DOHH2 (cell line): ENCODE measurements around the gene KRT33A.

Experiments used
- EZH2phosphoT487 ChIP-seq: fragments of 200-600 bp; sonication (generic); IDR thresholded peaks from 2 replicates; pipeline ENCODE4 v1.6.1; 2017; ENCODE audit warnings: borderline replicate concordance, mild to moderate bottlenecking, antibody characterized with exemption, low read length, moderate library complexity, mixed read lengths
- TF ChIP-seq, protein P1 (sequence below): fragments of 200-600 bp; sonication (generic); IDR thresholded peaks from one replicate; pipeline ENCODE4 v1.5.1; 2014; ENCODE audit warnings: antibody characterized with exemption, mild to moderate bottlenecking, low read depth, low read length; ENCODE audit not compliant: poor library complexity, severe bottlenecking

DNA sequence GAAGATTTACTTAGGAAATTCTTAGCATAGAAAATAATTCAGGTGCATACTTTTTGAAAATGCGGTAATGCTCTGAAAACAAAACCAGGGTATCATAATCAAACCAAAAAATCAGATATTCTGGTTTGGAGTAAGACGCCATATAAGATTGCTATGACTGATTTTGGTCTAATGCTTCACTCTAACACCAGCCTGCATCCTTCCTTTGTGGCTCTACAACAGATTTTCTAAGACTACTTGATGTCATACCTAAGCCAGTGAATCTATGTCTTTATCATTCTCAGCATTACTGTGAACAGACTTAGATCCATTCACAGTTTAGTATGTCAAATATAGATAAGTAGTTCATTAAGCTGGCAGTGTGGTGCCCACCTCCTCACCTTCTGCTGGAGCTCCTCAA, 18.4 kb upstream of the KRT33A start:
- TF ChIP-seq, protein P1, sequence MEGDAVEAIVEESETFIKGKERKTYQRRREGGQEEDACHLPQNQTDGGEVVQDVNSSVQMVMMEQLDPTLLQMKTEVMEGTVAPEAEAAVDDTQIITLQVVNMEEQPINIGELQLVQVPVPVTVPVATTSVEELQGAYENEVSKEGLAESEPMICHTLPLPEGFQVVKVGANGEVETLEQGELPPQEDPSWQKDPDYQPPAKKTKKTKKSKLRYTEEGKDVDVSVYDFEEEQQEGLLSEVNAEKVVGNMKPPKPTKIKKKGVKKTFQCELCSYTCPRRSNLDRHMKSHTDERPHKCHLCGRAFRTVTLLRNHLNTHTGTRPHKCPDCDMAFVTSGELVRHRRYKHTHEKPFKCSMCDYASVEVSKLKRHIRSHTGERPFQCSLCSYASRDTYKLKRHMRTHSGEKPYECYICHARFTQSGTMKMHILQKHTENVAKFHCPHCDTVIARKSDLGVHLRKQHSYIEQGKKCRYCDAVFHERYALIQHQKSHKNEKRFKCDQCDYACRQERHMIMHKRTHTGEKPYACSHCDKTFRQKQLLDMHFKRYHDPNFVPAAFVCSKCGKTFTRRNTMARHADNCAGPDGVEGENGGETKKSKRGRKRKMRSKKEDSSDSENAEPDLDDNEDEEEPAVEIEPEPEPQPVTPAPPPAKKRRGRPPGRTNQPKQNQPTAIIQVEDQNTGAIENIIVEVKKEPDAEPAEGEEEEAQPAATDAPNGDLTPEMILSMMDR = no peak
- TF ChIP-seq EZH2phosphoT487 = no peak
